ENCODE data around the gene SENP8. TPM values are rescaled to one million over a fixed set of nuclear protein-coding genes. Genes with fewer than 3 reads are reported as not detected.

SENP8 gene
- total and polyA plus RNA-seq, 2 of the 8 experiments (the other 6 are each of a cell fraction or from before 2014, with no cell fraction given), result 4.1 to 6.0 TPM

DNA sequence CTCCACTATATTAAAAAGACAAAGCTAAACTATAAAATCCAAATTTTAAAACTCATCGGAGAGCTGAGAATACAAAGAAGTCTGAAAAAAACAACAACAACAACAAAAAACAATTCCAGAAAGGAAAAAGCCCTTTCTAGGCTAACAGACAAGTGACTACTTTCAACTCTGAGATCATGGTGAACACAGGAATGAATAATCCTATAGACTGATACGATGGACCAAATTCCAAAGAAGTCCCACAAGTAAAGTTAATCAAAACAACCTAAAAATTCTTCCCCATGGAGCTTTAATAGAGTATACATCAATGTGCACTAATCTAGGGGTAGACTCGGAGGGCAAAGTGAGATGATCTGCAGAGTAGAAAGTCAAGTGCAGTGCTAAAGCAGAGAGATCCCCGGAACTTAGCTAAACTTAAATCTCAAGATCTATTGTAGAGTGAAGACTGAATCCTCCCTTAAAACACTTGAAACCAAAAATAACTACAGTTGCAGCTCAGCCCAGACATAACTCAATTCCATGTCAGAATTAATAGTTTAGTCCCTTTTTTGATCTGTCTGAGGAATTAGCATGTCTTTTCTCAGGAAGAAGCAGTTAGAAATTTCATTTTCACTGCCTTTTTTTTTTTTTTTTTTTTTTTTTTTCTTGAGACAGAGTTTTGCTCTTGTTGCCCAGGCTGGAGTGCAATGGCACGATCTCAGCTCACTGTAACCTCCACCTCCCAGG is 43.7 kb upstream of the SENP8 start:
- H3K18ac ChIP-seq (ENCODE audit: extremely low read depth, low read length), result no peak overlapping the region
- H2BK15ac ChIP-seq (ENCODE audit: low read length), result no peak overlapping the region
- H4K91ac ChIP-seq (replicated peaks; ENCODE audit: insufficient read length, low read length), result no peak overlapping the region
- POLR2A ChIA-PET (ENCODE audit: partially characterized antibody), result no interaction called here
- H2BK5ac ChIP-seq (ENCODE audit: low read depth, low read length), result no peak overlapping the region
- H2AFZ ChIP-seq (ENCODE audit: low read length), result no peak overlapping the region
- DNase-seq (ENCODE audit: low read depth in 1 of 2, low spot score in 2 of 2) (no peak), FAIRE-seq (no peak)
- no peak overlapping the region for H3K4me3 ChIP-seq (ENCODE audit: extremely low read depth in 1 of 4, insufficient read depth in 2 of 4, low read depth in 3 of 4, low read length in 4 of 4)
- H4K20me1 ChIP-seq (replicated peaks in 1 of 2; ENCODE audit: control insufficient read depth in 1 of 2, insufficient read depth in 2 of 2, low read length in 2 of 2), result no peaks in the 10 kb centered on the region
- no peak overlapping the region for H3K27ac ChIP-seq (ENCODE audit: low read depth, low read length)
- H2BK20ac ChIP-seq (ENCODE audit: low read length), result no peak overlapping the region
- H3K4ac ChIP-seq (replicated peaks; ENCODE audit: insufficient read length, low read depth, low read length), result no peak overlapping the region
- no peak overlapping the region for H4K8ac ChIP-seq (ENCODE audit: extremely low read depth, insufficient read depth, low read length)
- no peak overlapping the region for H3K23ac ChIP-seq (ENCODE audit: insufficient read length)
- no peaks in the 10 kb centered on the region for H3K23me2 ChIP-seq (ENCODE audit: low read depth, low read length)
- H3K56ac ChIP-seq (replicated peaks; ENCODE audit: insufficient read length, low read depth, low read length), result no peak overlapping the region
- H3K79me1 ChIP-seq (ENCODE audit: low read depth, low read length), result no peaks in the 10 kb centered on the region
- H3K27me3 ChIP-seq (replicated peaks in 1 of 4; ENCODE audit: control insufficient read depth in 3 of 4, extremely low read depth in 1 of 4, insufficient read depth in 3 of 4, low read length in 3 of 4), result no peaks in the 10 kb centered on the region
- no peak overlapping the region for H4K5ac ChIP-seq (ENCODE audit: insufficient read length, low read depth, low read length)
- WGBS, 2 experiments (ENCODE audit: extremely low coverage in 1 of 2, insufficient coverage in 1 of 2, insufficient read length in 1 of 2, insufficient replicate concordance in 2 of 2, low coverage in 1 of 2, low lambda C conversion rate in 2 of 2, missing lambda C conversion rate in 1 of 2), result 94% methylated on average over 5 of the region's 5 CpGs; no CpG with 5 or more reads in 1 of the 2 experiments
- H3K9me3 ChIP-seq (ENCODE audit: insufficient read depth in 2 of 2, low read depth in 1 of 2, low read length in 1 of 2), result no peaks in the 10 kb centered on the region
- H3K36me3 ChIP-seq (ENCODE audit: control insufficient read depth in 2 of 4, insufficient read depth in 4 of 4, low read length in 3 of 4), result no peaks in the 10 kb centered on the region
- no peak overlapping the region for H3K4me2 ChIP-seq (ENCODE audit: insufficient read depth in 1 of 2, low read depth in 2 of 2, low read length in 2 of 2)
- H2AK5ac ChIP-seq (ENCODE audit: low read depth, low read length), result no peak overlapping the region
- H2BK120ac ChIP-seq (replicated peaks; ENCODE audit: low read depth, low read length), result no peak overlapping the region
- H3K9ac ChIP-seq (replicated peaks in 1 of 4; ENCODE audit: extremely low read depth in 1 of 4, low read depth in 3 of 4, low read length in 3 of 4), result no peak overlapping the region
- H3K79me2 ChIP-seq (ENCODE audit: control insufficient read depth in 1 of 2, insufficient read depth in 2 of 2, low read length in 2 of 2), result no peaks in the 10 kb centered on the region; a peak in 1 of 4 replicates
- H3K4me1 ChIP-seq (replicated peaks in 1 of 4; ENCODE audit: control insufficient read depth in 3 of 4, insufficient read depth in 4 of 4, low read length in 3 of 4), result no peaks in the 10 kb centered on the region
- CTCF ChIA-PET (ENCODE audit: partially characterized antibody), result interaction anchor here (0.6 to 1.0 kb wide), 2 partner anchors 33 to 71 kb away, joined by 3 to 4 read pairs; no protein-coding TSS in a partner anchor
- H3K14ac ChIP-seq (ENCODE audit: insufficient read length), result no peak overlapping the region
- H2BK12ac ChIP-seq (ENCODE audit: low read depth, low read length), result no peak overlapping the region
- TF ChIP-seq SIX5 (IDR thresholded peaks at IDR 0.05; ENCODE audit: low read depth, low read length) (no peak), E2F6 (IDR thresholded peaks at IDR 0.05) (no peak), RAD21 (IDR thresholded peaks at IDR 0.05 in 1 of 2, conservative IDR thresholded peaks at IDR 0.05 in 1 of 2; ENCODE audit: low read depth in 2 of 2, low read length in 2 of 2) (no peak), CBX8 (IDR thresholded peaks at IDR 0.05; ENCODE audit: borderline replicate concordance, low read depth, low read length) (no peak), SUZ12 (IDR thresholded peaks at IDR 0.05; ENCODE audit: low read length) (no peak), CTBP2 (IDR thresholded peaks at IDR 0.05; ENCODE audit: borderline replicate concordance, insufficient read depth, insufficient read length, low read length) (no peak), BCL11A (IDR thresholded peaks at IDR 0.05; ENCODE audit: low read depth in 2 of 2, low read length in 2 of 2) (no peak), BRCA1 (IDR thresholded peaks at IDR 0.05; ENCODE audit: low read depth, low read length) (no peak), KDM5A (IDR thresholded peaks at IDR 0.05; ENCODE audit: low read length) (no peak), JUND (IDR thresholded peaks at IDR 0.05; ENCODE audit: low read length) (no peak), POLR2AphosphoS5 (IDR thresholded peaks at IDR 0.05; ENCODE audit: low read depth, low read length) (no peak), ATF3 (IDR thresholded peaks at IDR 0.05; ENCODE audit: insufficient read depth, low read depth, low read length) (no peak)
